GM12801 (cell line): ENCODE data around the gene MOB3C.

Source experiments
- TF ChIP-seq, protein P1 (sequence below): IDR thresholded peaks from one replicate; pipeline ENCODE4 v1.5.1; 2011; ENCODE audit warnings: control low read depth; ENCODE audit not compliant: insufficient read length; ENCODE audit errors: extremely low read depth

MOB3C gene

GRCh38 chr1:46599059-46599970 lies 17.3 kb downstream of the MOB3C start:
- TF ChIP-seq, protein P1, sequence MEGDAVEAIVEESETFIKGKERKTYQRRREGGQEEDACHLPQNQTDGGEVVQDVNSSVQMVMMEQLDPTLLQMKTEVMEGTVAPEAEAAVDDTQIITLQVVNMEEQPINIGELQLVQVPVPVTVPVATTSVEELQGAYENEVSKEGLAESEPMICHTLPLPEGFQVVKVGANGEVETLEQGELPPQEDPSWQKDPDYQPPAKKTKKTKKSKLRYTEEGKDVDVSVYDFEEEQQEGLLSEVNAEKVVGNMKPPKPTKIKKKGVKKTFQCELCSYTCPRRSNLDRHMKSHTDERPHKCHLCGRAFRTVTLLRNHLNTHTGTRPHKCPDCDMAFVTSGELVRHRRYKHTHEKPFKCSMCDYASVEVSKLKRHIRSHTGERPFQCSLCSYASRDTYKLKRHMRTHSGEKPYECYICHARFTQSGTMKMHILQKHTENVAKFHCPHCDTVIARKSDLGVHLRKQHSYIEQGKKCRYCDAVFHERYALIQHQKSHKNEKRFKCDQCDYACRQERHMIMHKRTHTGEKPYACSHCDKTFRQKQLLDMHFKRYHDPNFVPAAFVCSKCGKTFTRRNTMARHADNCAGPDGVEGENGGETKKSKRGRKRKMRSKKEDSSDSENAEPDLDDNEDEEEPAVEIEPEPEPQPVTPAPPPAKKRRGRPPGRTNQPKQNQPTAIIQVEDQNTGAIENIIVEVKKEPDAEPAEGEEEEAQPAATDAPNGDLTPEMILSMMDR, result no peak

- TF ChIP-seq, protein P1, result no peak
These were observed 19.8 kb downstream of the MOB3C start for GRCh38 chr1:46596846-46597245.

GRCh38 chr1:46596036-46596435 lies 20.6 kb downstream of the MOB3C start:
- TF ChIP-seq, protein P1, result no peak

GRCh38 chr1:46595127-46595526 lies 21.5 kb downstream of the MOB3C start:
- TF ChIP-seq, protein P1, result no peak

- TF ChIP-seq, protein P1, result no peak
These were observed 22.5 kb downstream of the MOB3C start for GRCh38 chr1:46594063-46594462.

DNA sequence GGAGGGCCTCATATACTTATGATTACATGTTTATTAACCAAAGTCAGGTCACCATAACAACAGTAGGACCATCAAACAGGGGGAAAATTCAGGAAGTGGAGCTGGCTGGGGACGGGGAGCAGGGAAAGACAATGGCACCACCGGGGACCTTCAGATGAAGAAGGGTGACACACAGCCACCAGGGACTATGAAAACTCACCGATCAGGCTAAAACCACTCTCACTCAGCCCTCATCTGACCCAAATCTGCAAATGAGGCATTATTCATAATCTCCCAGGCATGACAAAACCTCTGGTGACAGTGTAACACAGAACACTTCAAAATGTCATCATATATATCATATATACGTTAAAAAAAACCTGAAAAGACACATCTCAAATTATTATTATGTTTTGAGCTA lies 23.8 kb downstream of the MOB3C start:
- TF ChIP-seq, protein P1, result no peak

- TF ChIP-seq, protein P1, result no peak
These were observed 27.1 kb downstream of the MOB3C start for GRCh38 chr1:46589529-46589928.
